HEK293 (cell line): ENCODE data around the gene CD180.

ENCODE experiments used
- CTCF ChIA-PET: fragments of 350-600 bp; formaldehyde crosslinking; extraction: SDS; loops from one replicate; lab custom pipeline; 2021; ENCODE audit warnings: antibody characterized with exemption; lab: Yijun Ruan, JAX
- POLR2A ChIA-PET: fragments of 300-600 bp; formaldehyde crosslinking; extraction: SDS; loops from one replicate; lab custom pipeline; 2020; ENCODE audit warnings: antibody characterized with exemption, inconsistent platforms; lab: Yijun Ruan, JAX
- H3K27ac ChIP-seq: fragments of 200-500 bp; sonication (Bioruptor generic); 2 replicates; pipeline ENCODE4 v1.5.1; 2014; ENCODE audit warnings: low read depth, low read length, control low read depth, inconsistent platforms; ENCODE audit errors: extremely low read depth
- H3K36me3 ChIP-seq, 2 experiments: fragments of 200-500 bp in 1 of 2; sonication (Bioruptor generic) in 1 of 2; 1 replicate in 1 of 2; 2 replicates in 1 of 2; pipeline ENCODE4 v1.5.1; 2014 to 2017; ENCODE audit warnings: inconsistent platforms in 2 of 2, low read length in 2 of 2; ENCODE audit not compliant: control insufficient read depth in 2 of 2, insufficient read depth in 1 of 2
- H3K4me1 ChIP-seq: fragments of 200-500 bp; sonication (Bioruptor generic); 2 replicates; pipeline ENCODE4 v1.5.1; 2014; ENCODE audit warnings: mild to moderate bottlenecking, low read length, inconsistent platforms; ENCODE audit not compliant: control insufficient read depth, insufficient read depth
- H3K4me3 ChIP-seq: 2 replicates; pipeline ENCODE4 v1.5.1; 2011; ENCODE audit warnings: low read depth, mild to moderate bottlenecking, control low read depth, low read length, moderate library complexity
- H3K9me3 ChIP-seq: fragments of 200-500 bp; sonication (Bioruptor generic); 2 replicates; pipeline ENCODE4 v1.5.1; 2014; ENCODE audit warnings: low read depth, low read length, inconsistent platforms; ENCODE audit not compliant: control insufficient read depth, insufficient read depth
- GFI1B ChIP-seq: fragments of 450-650 bp; formaldehyde crosslinking; IDR thresholded peaks from 2 replicates; pipeline ENCODE4 v1.5.1; 2016; ENCODE audit warnings: missing biosample characterization, missing genetic modification characterization
- HOXD13 ChIP-seq: sonication (generic); formaldehyde crosslinking; IDR thresholded peaks from 2 replicates; pipeline ENCODE4 v1.8.0; 2022; ENCODE audit warnings: missing genetic modification reagents, borderline replicate concordance
- PBX3 ChIP-seq: sonication (generic); formaldehyde crosslinking; IDR thresholded peaks from 2 replicates; pipeline ENCODE4 v1.8.1; 2022; ENCODE audit warnings: mild to moderate bottlenecking, moderate library complexity, missing genetic modification reagents
- ZBTB1 ChIP-seq: fragments of 450-650 bp; formaldehyde crosslinking; IDR thresholded peaks from 2 replicates; pipeline ENCODE4 v1.5.1; 2016; ENCODE audit warnings: missing biosample characterization, missing genetic modification characterization
- ZBTB11 ChIP-seq: fragments of 450-650 bp; formaldehyde crosslinking; conservative IDR thresholded peaks from 2 replicates; pipeline ENCODE4 v1.5.1; 2016; ENCODE audit warnings: low read depth, missing biosample characterization, missing genetic modification characterization
- ZBTB17 ChIP-seq: fragments of 450-650 bp; formaldehyde crosslinking; IDR thresholded peaks from 2 replicates; pipeline ENCODE4 v1.5.1; 2016; ENCODE audit warnings: missing biosample characterization, missing genetic modification characterization
- ZNF18 ChIP-seq: fragments of 450-650 bp; formaldehyde crosslinking; IDR thresholded peaks from 2 replicates; pipeline ENCODE4 v1.5.1; 2016; ENCODE audit warnings: missing biosample characterization, missing genetic modification characterization
- ZNF560 ChIP-seq: fragments of 450-650 bp; formaldehyde crosslinking; IDR thresholded peaks from 2 replicates; pipeline ENCODE4 v1.5.1; 2017; ENCODE audit warnings: missing biosample characterization, missing genetic modification characterization, borderline replicate concordance
- ZNF571 ChIP-seq: fragments of 450-650 bp; formaldehyde crosslinking; IDR thresholded peaks from 2 replicates; pipeline ENCODE4 v1.5.0; 2017; ENCODE audit warnings: missing biosample characterization, missing genetic modification characterization
- ZNF580 ChIP-seq: fragments of 450-650 bp; formaldehyde crosslinking; IDR thresholded peaks from 2 replicates; pipeline ENCODE4 v1.5.1; 2016; ENCODE audit warnings: missing biosample characterization, missing genetic modification characterization
- ZNF621 ChIP-seq: fragments of 450-650 bp; formaldehyde crosslinking; IDR thresholded peaks from 2 replicates; pipeline ENCODE4 v1.5.1; 2017; ENCODE audit warnings: missing biosample characterization, missing genetic modification characterization
- ZNF664 ChIP-seq: fragments of 450-650 bp; formaldehyde crosslinking; IDR thresholded peaks from 2 replicates; pipeline ENCODE4 v1.5.1; 2016; ENCODE audit warnings: missing biosample characterization, missing genetic modification characterization
- ZNF791 ChIP-seq: fragments of 450-650 bp; formaldehyde crosslinking; IDR thresholded peaks from 2 replicates; pipeline ENCODE4 v1.5.1; 2016; ENCODE audit warnings: missing biosample characterization, missing genetic modification characterization
- ZNF837 ChIP-seq: fragments of 450-650 bp; formaldehyde crosslinking; IDR thresholded peaks from 2 replicates; pipeline ENCODE4 v1.5.1; 2016; ENCODE audit warnings: missing biosample characterization, missing genetic modification characterization
- TF ChIP-seq, protein P1 (sequence below): fragments of 450-650 bp; formaldehyde crosslinking; IDR thresholded peaks from 2 replicates; pipeline ENCODE4 v1.5.1; 2016; ENCODE audit warnings: missing biosample characterization, missing genetic modification characterization
- TF ChIP-seq, protein P2 (sequence below): fragments of 450-650 bp; formaldehyde crosslinking; IDR thresholded peaks from 2 replicates; pipeline ENCODE4 v1.5.1; 2017; ENCODE audit warnings: missing biosample characterization, missing genetic modification characterization
- TF ChIP-seq, protein P3 (sequence below): fragments of 450-650 bp; formaldehyde crosslinking; IDR thresholded peaks from 2 replicates; pipeline ENCODE4 v1.5.1; 2016; ENCODE audit warnings: missing biosample characterization, missing genetic modification characterization

The CD180 gene

DNA sequence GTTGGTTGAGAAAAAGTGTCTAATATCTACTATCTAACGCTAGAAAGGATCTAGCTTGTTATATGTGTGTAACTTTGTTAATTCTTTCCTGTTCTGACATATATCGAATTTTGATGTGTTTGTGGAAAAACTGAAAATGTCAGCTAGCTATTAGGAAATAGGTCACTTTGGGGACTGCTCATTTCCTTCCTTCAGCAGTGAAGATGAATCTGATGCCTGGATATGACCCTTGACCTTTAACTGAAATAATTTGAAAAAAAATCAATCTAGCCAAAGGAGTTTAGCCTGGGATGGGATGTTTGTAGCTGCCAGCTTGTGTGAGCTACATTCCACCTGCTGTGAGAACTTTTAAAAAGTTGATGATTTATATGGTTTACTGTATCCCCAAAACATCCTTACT lies 66.8 kb downstream of the CD180 start:
- TF ChIP-seq HOXD13: no peak
- TF ChIP-seq, protein P1, sequence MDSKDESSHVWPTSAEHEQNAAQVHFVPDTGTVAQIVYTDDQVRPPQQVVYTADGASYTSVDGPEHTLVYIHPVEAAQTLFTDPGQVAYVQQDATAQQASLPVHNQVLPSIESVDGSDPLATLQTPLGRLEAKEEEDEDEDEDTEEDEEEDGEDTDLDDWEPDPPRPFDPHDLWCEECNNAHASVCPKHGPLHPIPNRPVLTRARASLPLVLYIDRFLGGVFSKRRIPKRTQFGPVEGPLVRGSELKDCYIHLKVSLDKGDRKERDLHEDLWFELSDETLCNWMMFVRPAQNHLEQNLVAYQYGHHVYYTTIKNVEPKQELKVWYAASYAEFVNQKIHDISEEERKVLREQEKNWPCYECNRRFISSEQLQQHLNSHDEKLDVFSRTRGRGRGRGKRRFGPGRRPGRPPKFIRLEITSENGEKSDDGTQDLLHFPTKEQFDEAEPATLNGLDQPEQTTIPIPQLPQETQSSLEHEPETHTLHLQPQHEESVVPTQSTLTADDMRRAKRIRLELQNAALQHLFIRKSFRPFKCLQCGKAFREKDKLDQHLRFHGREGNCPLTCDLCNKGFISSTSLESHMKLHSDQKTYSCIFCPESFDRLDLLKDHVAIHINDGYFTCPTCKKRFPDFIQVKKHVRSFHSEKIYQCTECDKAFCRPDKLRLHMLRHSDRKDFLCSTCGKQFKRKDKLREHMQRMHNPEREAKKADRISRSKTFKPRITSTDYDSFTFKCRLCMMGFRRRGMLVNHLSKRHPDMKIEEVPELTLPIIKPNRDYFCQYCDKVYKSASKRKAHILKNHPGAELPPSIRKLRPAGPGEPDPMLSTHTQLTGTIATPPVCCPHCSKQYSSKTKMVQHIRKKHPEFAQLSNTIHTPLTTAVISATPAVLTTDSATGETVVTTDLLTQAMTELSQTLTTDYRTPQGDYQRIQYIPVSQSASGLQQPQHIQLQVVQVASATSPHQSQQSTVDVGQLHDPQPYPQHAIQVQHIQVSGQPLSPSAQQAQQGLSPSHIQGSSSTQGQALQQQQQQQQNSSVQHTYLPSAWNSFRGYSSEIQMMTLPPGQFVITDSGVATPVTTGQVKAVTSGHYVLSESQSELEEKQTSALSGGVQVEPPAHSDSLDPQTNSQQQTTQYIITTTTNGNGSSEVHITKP (tag by site-specific recombination): no peak
- TF ChIP-seq ZNF664 (tag by site-specific recombination): no peak
- TF ChIP-seq ZBTB11: no peak
- TF ChIP-seq GFI1B (tag by site-specific recombination): no peak
- TF ChIP-seq ZNF621: no peak
- no peak for TF ChIP-seq ZNF18 (tag by site-specific recombination)
- TF ChIP-seq ZNF571 (tag by site-specific recombination): no peak
- TF ChIP-seq ZNF580 (tag by site-specific recombination): no peak
- no peak for TF ChIP-seq ZNF837 (tag by site-specific recombination)
- TF ChIP-seq, protein P2, sequence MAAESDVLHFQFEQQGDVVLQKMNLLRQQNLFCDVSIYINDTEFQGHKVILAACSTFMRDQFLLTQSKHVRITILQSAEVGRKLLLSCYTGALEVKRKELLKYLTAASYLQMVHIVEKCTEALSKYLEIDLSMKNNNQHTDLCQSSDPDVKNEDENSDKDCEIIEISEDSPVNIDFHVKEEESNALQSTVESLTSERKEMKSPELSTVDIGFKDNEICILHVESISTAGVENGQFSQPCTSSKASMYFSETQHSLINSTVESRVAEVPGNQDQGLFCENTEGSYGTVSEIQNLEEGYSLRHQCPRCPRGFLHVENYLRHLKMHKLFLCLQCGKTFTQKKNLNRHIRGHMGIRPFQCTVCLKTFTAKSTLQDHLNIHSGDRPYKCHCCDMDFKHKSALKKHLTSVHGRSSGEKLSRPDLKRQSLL (tag by site-specific recombination): no peak
- TF ChIP-seq ZBTB17: no peak
- TF ChIP-seq ZBTB1 (tag by site-specific recombination): no peak
- TF ChIP-seq ZNF791 (tag by site-specific recombination): no peak
- TF ChIP-seq PBX3 (CRISPR knock-in tag): no peak
- no peak for TF ChIP-seq ZNF560 (tag by site-specific recombination)
- TF ChIP-seq, protein P3, sequence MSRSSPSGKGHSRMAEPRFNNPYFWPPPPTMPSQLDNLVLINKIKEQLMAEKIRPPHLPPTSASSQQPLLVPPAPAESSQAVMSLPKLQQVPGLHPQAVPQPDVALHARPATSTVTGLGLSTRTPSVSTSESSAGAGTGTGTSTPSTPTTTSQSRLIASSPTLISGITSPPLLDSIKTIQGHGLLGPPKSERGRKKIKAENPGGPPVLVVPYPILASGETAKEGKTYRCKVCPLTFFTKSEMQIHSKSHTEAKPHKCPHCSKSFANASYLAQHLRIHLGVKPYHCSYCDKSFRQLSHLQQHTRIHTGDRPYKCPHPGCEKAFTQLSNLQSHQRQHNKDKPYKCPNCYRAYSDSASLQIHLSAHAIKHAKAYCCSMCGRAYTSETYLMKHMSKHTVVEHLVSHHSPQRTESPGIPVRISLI (tag by site-specific recombination): no peak
- H3K36me3 ChIP-seq: peaks cover 0 to 4% of the 10 kb centered on the region in 2 experiments; a peak in 1 of 3 replicates
- no peak overlapping the region for H3K27ac ChIP-seq
- ChIA-PET CTCF (no interaction called here), POLR2A (no interaction called here)
- no peaks in the 10 kb centered on the region for H3K9me3 ChIP-seq
- peaks cover 5% of the 10 kb centered on the region; the same call in 1 of the 2 replicates for H3K4me1 ChIP-seq
- H3K4me3 ChIP-seq: no peak overlapping the region
